Karpas-422 (cell line): ENCODE measurements around the gene SLC2A9. TPM values are rescaled to one million over a fixed set of nuclear protein-coding genes. Genes with fewer than 3 reads are reported as not detected.

Source experiments
- DNase-seq: peaks from one replicate; pipeline ENCODE4 v3.0.0-alpha.2; 2015
- H2AFZ ChIP-seq: fragments of 200-600 bp; sonication (generic); 2 replicates; pipeline ENCODE4 v1.6.1; 2014; ENCODE audit warnings: antibody characterized with exemption, low read length, mixed read lengths
- H3K27ac ChIP-seq: fragments of 200-600 bp; sonication (generic); 2 replicates; pipeline ENCODE4 v1.5.1; 2014; ENCODE audit warnings: mild to moderate bottlenecking, low read length, moderate library complexity
- H3K27me3 ChIP-seq: fragments of 200-600 bp; sonication (generic); 2 replicates; pipeline ENCODE4 v1.6.1; 2014; ENCODE audit warnings: low read length, mixed read lengths
- H3K36me3 ChIP-seq: fragments of 200-600 bp; sonication (generic); 2 replicates; pipeline ENCODE4 v1.6.1; 2014; ENCODE audit warnings: low read length, mixed read lengths; ENCODE audit not compliant: insufficient read depth
- H3K4me1 ChIP-seq: fragments of 200-600 bp; sonication (generic); 2 replicates; pipeline ENCODE4 v1.6.1; 2014; ENCODE audit warnings: mild to moderate bottlenecking, low read length, mixed read lengths
- H3K4me2 ChIP-seq: fragments of 200-600 bp; sonication (generic); 2 replicates; pipeline ENCODE4 v1.6.1; 2014; ENCODE audit warnings: low read length, low read depth, mild to moderate bottlenecking; ENCODE audit not compliant: poor library complexity, severe bottlenecking
- H3K4me3 ChIP-seq: fragments of 200-600 bp; sonication (generic); 2 replicates; pipeline ENCODE4 v1.5.1; 2014; ENCODE audit warnings: mild to moderate bottlenecking, antibody characterized with exemption, low read length, mixed read lengths
- H3K79me2 ChIP-seq: fragments of 200-600 bp; sonication (generic); 2 replicates; pipeline ENCODE4 v1.6.1; 2014; ENCODE audit warnings: mild to moderate bottlenecking, low read length, mixed read lengths
- H3K9ac ChIP-seq: fragments of 200-600 bp; sonication (generic); 2 replicates; pipeline ENCODE4 v1.6.0; 2014; ENCODE audit warnings: low read length
- H3K9me2 ChIP-seq: fragments of 200-600 bp; sonication (generic), shearing (Covaris generic); replicated peaks from 2 replicates; pipeline ENCODE4 v1.6.0; 2014; ENCODE audit warnings: mild to moderate bottlenecking, low read length, moderate library complexity; ENCODE audit not compliant: insufficient read depth
- H3K9me3 ChIP-seq: fragments of 300-700, 200-600 bp; sonication (generic); 2 replicates; pipeline ENCODE4 v1.6.1; 2014; ENCODE audit warnings: low read length, mixed read lengths
- H4K20me1 ChIP-seq: fragments of 200-600 bp; sonication (generic); 2 replicates; pipeline ENCODE4 v1.6.1; 2014; ENCODE audit warnings: mild to moderate bottlenecking, antibody characterized with exemption, low read length, low read depth; ENCODE audit not compliant: insufficient read depth
- total RNA-seq: library from RNA; depleted of rRNA; stranded (reverse); fragments of >200 nt; shearing (Covaris generic); gene quantifications from 2 replicates; pipeline ENCODE4 v1.2.3, GENCODE V29; 2014; ENCODE audit warnings: low replicate concordance

The SLC2A9 gene
- total RNA-seq, 1 experiment from 2014 or later: 0.71 TPM

GRCh38 chr4:9924750-9925149 is 96.5 kb downstream of the SLC2A9 start:
- H3K9me3 ChIP-seq: no peaks in the 10 kb centered on the region
- H2AFZ ChIP-seq: no peak overlapping the region
- H3K79me2 ChIP-seq: no peaks in the 10 kb centered on the region
- no peaks in the 10 kb centered on the region for H3K4me1 ChIP-seq
- H3K4me2 ChIP-seq: no peak overlapping the region
- no peak overlapping the region for H3K27ac ChIP-seq
- no peaks in the 10 kb centered on the region for H3K9me2 ChIP-seq
- H4K20me1 ChIP-seq: no peaks in the 10 kb centered on the region
- no peak overlapping the region for H3K4me3 ChIP-seq
- DNase-seq: no peak
- no peaks in the 10 kb centered on the region for H3K27me3 ChIP-seq
- H3K9ac ChIP-seq: no peak overlapping the region
- no peaks in the 10 kb centered on the region for H3K36me3 ChIP-seq

- H3K9me3 ChIP-seq: no peaks in the 10 kb centered on the region
- H3K79me2 ChIP-seq: no peaks in the 10 kb centered on the region
- no peaks in the 10 kb centered on the region for H3K4me1 ChIP-seq
- H3K9ac ChIP-seq: no peak overlapping the region
- H3K27ac ChIP-seq: no peak overlapping the region
- no peaks in the 10 kb centered on the region for H4K20me1 ChIP-seq
- H3K36me3 ChIP-seq: no peaks in the 10 kb centered on the region
- no peak for DNase-seq
- no peak overlapping the region for H3K4me2 ChIP-seq
- H2AFZ ChIP-seq: no peak overlapping the region
- no peak overlapping the region for H3K4me3 ChIP-seq
- H3K27me3 ChIP-seq: no peaks in the 10 kb centered on the region
- no peaks in the 10 kb centered on the region for H3K9me2 ChIP-seq
Measured at GRCh38 chr4:9923195-9923812, 98.0 kb downstream of the SLC2A9 start.

GRCh38 chr4:9921326-9921725 is 100.0 kb downstream of the SLC2A9 start:
- H3K9ac ChIP-seq: no peak overlapping the region
- H3K79me2 ChIP-seq: no peaks in the 10 kb centered on the region

GRCh38 chr4:9920029-9920428 is 101.3 kb downstream of the SLC2A9 start:
- Histone ChIP-seq H3K79me2 (no peaks in the 10 kb centered on the region), H3K4me1 (no peaks in the 10 kb centered on the region), H3K27ac (no peak overlapping the region), H4K20me1 (0 out of 2 replicates have a peak, but pooled peaks cover 3% of the 10 kb centered on the region), H3K9me2 (no peaks in the 10 kb centered on the region), H3K27me3 (no peaks in the 10 kb centered on the region), H3K4me2 (no peak overlapping the region), H3K4me3 (no peak overlapping the region), H3K36me3 (no peaks in the 10 kb centered on the region), H3K9ac (no peak overlapping the region), H3K9me3 (no peaks in the 10 kb centered on the region), H2AFZ (no peak overlapping the region)
- DNase-seq: no peak

More at GRCh38 chr4:9921326-9921725, 100.0 kb downstream of the SLC2A9 start:
- H3K4me1 ChIP-seq: no peaks in the 10 kb centered on the region
- no peaks in the 10 kb centered on the region for H3K9me2 ChIP-seq
- no peak overlapping the region for H3K4me3 ChIP-seq
- DNase-seq: no peak
- H3K27ac ChIP-seq: no peak overlapping the region
- no peaks in the 10 kb centered on the region for H3K36me3 ChIP-seq
- H2AFZ ChIP-seq: no peak overlapping the region
- 0 out of 2 replicates have a peak, but pooled peaks cover under 1% of the 10 kb centered on the region for H4K20me1 ChIP-seq
- H3K9me3 ChIP-seq: no peaks in the 10 kb centered on the region
- H3K27me3 ChIP-seq: no peaks in the 10 kb centered on the region
- no peak overlapping the region for H3K4me2 ChIP-seq

- Histone ChIP-seq H3K36me3 (no peaks in the 10 kb centered on the region), H3K4me1 (no peaks in the 10 kb centered on the region), H3K9ac (no peak overlapping the region), H3K4me2 (no peak overlapping the region), H3K27ac (no peak overlapping the region), H3K27me3 (no peaks in the 10 kb centered on the region), H3K4me3 (no peak overlapping the region), H3K9me2 (no peaks in the 10 kb centered on the region), H3K79me2 (no peaks in the 10 kb centered on the region), H3K9me3 (no peaks in the 10 kb centered on the region), H2AFZ (no peak overlapping the region), H4K20me1 (0 out of 2 replicates have a peak, but pooled peaks cover 3% of the 10 kb centered on the region)
- DNase-seq: no peak
Measured at GRCh38 chr4:9919047-9919446, 102.2 kb downstream of the SLC2A9 start.

- Histone ChIP-seq H3K4me1 (no peaks in the 10 kb centered on the region), H3K27me3 (no peaks in the 10 kb centered on the region), H3K79me2 (no peaks in the 10 kb centered on the region), H3K4me2 (no peak overlapping the region), H3K27ac (no peak overlapping the region), H4K20me1 (0 out of 2 replicates have a peak, but pooled peaks cover 3% of the 10 kb centered on the region), H3K9ac (no peak overlapping the region), H2AFZ (no peak overlapping the region), H3K4me3 (no peak overlapping the region), H3K9me2 (no peaks in the 10 kb centered on the region), H3K9me3 (no peaks in the 10 kb centered on the region), H3K36me3 (no peaks in the 10 kb centered on the region)
- no peak for DNase-seq
Measured at GRCh38 chr4:9918484-9918883, 102.8 kb downstream of the SLC2A9 start.

GRCh38 chr4:9916937-9917336 is 104.4 kb downstream of the SLC2A9 start:
- no peaks in the 10 kb centered on the region for H3K9me3 ChIP-seq
- no peak for DNase-seq
- H3K4me2 ChIP-seq: no peak overlapping the region
- H2AFZ ChIP-seq: no peak overlapping the region
- no peaks in the 10 kb centered on the region for H3K4me1 ChIP-seq
- no peaks in the 10 kb centered on the region for H3K36me3 ChIP-seq
- no peaks in the 10 kb centered on the region for H3K79me2 ChIP-seq
- H3K4me3 ChIP-seq: no peak overlapping the region
- no peaks in the 10 kb centered on the region for H3K27me3 ChIP-seq
- H4K20me1 ChIP-seq: 0 out of 2 replicates have a peak, but pooled peaks cover 3% of the 10 kb centered on the region
- no peak overlapping the region for H3K9ac ChIP-seq
- H3K9me2 ChIP-seq: no peaks in the 10 kb centered on the region
- no peak overlapping the region for H3K27ac ChIP-seq

- no peak overlapping the region for H2AFZ ChIP-seq
- H3K4me1 ChIP-seq: no peaks in the 10 kb centered on the region
- H3K27me3 ChIP-seq: no peaks in the 10 kb centered on the region
- DNase-seq: no peak
- no peak overlapping the region for H3K9ac ChIP-seq
- no peak overlapping the region for H3K4me3 ChIP-seq
- no peaks in the 10 kb centered on the region for H3K36me3 ChIP-seq
- no peaks in the 10 kb centered on the region for H3K9me2 ChIP-seq
- 0 out of 2 replicates have a peak, but pooled peaks cover 3% of the 10 kb centered on the region for H4K20me1 ChIP-seq
- H3K27ac ChIP-seq: no peak overlapping the region
- H3K79me2 ChIP-seq: no peaks in the 10 kb centered on the region
- no peaks in the 10 kb centered on the region for H3K9me3 ChIP-seq
- no peak overlapping the region for H3K4me2 ChIP-seq
Measured at GRCh38 chr4:9916346-9916745, 105.0 kb downstream of the SLC2A9 start.
